Dermis blood vessel endothelial cell (primary cell): ENCODE results near the gene SBF2. TPM values are rescaled to one million over a fixed set of nuclear protein-coding genes. Genes with fewer than 3 reads are reported as not detected.
"Not testable (repeated sequence)": the region's sequence is repeated elsewhere in the genome, so short reads cannot be mapped to it uniquely, and the experiment has no call there.

Experiments
- DNase-seq: peaks from one replicate; pipeline ENCODE4 v3.0.0; 2010
- total RNA-seq: library from RNA; depleted of rRNA; stranded (reverse); fragments of >200 nt; gene quantifications from 2 replicates; pipeline ENCODE4 v1.2.3, GENCODE V29; 2014

SBF2 gene
- total RNA-seq, 1 donor from 2014 or later: 49.9 TPM

DNA sequence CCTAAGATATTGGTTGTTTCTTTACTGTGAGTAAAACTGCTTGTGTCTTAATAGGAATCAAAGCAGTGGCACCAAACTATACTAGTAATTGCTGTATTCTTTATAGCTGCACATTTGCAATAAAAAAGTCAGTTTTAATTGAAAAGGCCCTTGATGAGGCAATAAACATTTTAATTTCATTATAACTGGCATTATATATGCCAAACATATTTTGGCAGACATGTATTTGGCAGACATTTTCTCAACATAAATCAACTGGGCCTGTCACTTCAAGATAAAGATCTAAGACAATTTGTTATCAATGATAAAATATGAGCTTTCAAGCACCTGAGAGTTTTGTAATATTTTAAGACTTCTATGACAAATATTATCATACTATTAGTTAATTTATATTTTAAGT lies 245.7 kb downstream of the SBF2 start:
- no peak for DNase-seq

DNA sequence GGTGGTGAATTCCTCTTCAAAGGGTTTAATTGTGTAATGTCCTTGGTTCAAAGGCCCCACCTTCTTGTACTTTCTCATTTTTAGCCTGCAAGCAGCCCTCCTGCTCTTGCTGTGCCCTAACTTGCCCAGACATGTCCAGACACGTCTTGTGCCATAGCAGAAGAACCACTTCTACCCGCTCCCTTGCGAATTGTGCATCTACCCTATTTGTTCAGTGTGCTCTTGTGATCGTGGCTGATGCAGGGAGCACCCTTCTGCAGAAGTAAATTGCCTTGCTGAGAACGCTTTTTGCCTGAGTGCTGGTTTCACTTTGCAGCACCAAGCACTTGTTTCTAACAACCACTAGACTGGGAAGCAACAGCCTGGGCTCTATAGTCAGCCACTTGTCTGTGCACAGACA lies 249.4 kb downstream of the SBF2 start:
- peak; percentile 14 for DNase-seq

DNA sequence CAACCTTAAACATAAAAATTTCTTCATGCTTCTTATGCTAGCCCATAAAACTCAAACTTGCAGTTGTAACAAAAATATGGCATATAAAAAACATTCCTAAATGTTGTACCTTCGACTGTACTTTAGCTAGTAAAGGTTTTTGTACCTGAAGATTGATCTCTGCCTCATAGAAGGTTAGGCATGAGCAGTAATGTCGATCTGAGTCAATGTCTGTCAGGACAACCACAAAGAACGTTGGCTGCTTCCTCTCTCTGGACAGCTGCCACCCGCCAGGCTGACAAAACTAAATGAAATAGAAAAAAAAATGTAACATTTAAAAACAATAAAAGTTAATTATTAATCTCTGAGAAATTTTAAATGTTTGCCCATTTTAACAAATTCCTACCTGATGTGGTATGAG lies 251.3 kb downstream of the SBF2 start:
- no peak for DNase-seq

- DNase-seq: no peak
Measured at GRCh38 chr11:10041748-10042446, 252.1 kb downstream of the SBF2 start.

DNA sequence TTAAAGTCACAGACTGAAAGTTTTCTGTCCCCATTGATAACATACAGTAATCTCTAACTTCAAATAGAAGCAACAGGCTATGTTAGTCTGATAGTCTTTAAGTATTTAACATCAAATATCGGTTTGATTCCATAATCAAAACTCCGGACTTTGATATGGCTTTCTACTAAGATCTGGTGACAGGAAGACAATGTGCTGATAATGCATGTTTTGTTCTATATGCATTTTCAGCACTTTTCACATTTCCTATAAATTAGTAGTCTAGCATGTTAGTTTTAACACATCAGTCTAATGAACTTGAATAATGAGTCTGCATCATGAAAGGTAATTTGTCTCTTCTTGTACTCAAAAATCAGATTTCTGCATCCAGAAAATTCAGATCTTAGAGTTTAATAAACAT lies 252.7 kb downstream of the SBF2 start:
- no peak for DNase-seq

DNA sequence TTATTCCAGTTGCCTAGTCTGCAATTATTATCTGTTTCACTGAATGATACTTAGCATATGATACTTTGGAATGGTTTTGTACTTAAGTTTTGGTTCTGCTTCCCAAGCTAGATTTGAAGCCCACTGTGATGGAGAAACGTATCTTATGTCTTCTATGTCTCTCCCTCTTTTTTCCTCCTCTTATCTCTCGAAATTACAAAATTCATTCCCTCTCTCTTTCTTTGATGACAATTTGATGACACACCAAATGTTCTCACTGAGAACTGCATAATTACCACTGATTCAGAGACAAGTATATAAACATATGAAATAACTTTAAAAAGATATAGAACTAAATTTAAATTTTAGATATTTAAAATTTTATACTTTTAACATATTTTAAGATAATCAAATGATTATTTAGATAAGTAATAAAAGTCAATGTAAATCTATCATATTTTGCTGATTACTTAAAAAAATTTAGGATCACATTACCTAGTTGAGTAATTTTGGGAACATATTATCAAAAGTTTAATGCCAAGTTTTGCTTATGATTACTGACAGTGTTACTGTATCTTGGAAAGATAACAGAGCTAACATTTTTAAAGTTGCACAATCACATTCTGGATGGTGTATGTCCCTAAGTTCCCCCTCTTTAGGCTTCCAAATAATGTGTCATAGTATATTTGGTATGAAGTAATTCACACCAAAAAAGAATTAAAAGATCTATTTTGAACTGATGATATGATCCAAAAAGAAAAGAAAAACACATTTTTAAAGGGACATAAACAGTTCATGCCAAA lies 255.3 kb downstream of the SBF2 start:
- DNase-seq: no peak

DNA sequence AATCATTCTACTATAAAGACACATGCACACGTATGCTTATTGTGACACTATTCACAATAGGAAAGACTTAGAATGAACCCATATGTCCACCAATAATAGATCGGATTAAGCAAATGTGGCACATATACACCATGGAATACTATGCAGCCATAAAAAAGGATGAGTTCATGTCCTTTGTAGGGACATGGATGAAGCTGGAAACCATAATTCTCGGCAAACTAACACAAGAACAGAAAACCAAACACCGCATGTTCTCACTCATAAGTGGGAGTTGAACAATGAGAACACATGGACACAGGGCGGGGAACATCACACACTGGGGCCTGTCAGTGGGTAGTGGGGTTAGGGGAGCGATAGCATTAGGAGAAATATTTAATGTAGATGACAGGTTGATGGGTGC lies 258.1 kb downstream of the SBF2 start:
- not testable (repeated sequence) for DNase-seq

- DNase-seq: no peak
Measured at GRCh38 chr11:10032935-10033334, 261.1 kb downstream of the SBF2 start.

- DNase-seq: no peak
Measured at GRCh38 chr11:10030122-10030490, 263.9 kb downstream of the SBF2 start.

- DNase-seq: no peak
Measured at GRCh38 chr11:10029386-10030121, 264.5 kb downstream of the SBF2 start.

DNA sequence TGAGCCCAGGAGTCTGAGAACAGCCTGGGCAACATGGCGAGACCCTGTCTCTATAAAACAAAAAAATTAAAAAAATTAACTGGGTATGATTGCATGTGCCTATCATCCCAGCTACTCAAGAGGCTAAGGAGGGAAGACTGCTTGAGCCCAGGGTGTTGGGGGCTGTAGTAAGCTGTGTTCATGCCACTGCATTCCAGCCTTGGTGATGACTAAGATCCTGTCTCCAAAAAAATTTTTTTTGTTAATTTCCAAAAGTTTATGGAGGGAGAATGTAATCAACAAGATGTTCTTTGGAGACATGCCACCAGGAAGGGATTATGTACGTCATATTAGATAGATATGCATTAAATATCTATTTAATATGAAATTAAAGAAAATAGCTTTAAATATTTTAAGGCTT lies 267.5 kb downstream of the SBF2 start:
- peak; percentile 58 for DNase-seq

DNA sequence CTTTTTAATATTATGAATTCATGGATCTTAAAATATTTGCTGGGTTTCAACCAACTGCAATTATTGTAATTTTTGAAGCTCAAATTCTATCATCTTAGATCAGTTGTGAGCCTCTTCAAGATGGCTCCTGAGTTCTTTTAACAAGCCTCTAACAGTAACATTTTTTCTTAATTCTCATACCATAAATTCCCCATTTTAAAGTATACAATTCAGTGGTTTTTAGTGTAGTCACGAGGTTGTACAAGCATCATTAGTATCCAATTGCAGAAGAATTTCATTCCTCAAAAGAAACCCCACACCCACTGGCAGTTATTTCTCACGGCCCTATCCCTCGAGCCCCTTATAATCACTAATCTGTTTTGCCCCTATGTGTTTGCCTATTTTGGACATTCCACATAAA lies 270.8 kb downstream of the SBF2 start:
- no peak for DNase-seq

- DNase-seq: no peak
Measured at GRCh38 chr11:10022764-10023163, 271.3 kb downstream of the SBF2 start.

DNA sequence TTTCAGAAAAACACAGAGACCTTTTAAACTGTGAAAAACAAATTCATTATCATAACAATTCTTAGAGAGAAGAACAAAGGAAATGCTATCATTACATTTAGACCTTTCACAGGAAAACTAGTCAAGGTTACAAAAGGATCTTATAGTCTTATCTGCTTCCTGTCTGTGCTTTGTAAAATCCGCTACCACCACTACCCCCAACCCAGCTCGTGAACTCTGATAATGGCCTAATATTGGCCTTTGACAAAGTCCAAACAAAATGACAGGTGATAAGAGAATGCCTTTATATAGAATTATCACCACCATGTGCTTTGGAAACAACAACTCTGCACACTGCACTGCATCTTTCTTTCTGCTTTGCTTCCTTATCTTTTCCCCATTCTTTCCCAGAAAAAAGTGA lies 272.5 kb downstream of the SBF2 start:
- peak; percentile 71 for DNase-seq

DNA sequence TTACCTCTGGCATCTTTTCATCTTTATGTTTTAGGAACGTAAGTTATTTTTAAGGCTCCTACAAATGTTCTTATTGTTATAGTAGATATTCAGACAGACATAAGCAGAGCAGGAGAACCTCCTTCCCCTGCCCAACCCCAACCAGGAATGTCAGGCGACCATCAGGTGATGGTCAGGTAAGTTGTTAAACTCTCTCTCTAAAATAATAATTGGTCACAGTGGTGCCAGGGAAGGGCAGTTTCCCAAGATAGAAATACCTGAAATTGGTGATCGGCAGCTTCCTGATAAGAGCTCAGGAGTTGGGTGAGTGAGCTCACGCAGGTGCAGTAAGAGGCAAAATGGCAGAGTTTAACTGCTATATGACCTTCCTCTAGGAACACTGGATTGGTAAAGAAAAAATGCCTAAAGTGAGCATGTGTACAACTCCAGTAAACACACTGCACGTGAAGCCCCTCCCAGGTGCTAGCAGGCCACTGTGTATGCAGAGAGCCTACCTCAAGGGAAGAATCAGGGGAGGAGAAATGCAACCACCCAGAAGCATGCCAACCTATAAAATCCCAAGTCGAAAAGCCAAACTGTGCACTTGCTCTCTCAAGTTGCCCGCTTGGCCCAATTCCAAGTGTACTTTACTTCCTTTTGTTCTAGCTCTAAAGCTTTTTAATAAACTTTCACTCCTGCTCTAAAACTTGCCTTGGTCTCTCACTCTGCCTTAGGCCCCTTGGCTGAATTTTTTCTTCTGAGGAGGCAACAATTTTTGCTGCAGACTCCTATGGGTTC lies 273.9 kb downstream of the SBF2 start:
- DNase-seq: peak; percentile 71

GRCh38 chr11:10017911-10018310 lies 276.1 kb downstream of the SBF2 start:
- DNase-seq: no peak

- DNase-seq: no peak
Measured at GRCh38 chr11:10017050-10017449, 277.0 kb downstream of the SBF2 start.

DNA sequence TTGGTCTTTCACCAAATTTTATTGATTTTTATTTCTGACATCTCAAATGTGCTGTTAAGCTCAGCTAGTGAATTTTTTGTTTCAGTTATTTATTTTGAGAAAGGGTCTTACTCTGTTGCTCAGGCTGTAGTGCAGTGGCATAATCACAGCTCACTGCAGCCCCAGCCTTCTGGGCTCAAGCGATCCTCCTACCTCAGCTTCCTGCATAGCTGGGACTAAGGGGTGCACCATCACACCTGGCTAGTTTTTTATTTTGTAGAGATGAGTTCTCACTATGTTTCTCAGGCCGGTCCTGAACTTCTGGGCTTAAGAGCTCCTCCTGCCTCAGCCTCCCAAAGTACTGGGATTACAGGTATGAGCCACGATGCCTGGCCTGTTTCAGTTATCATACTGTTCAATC lies 282.0 kb downstream of the SBF2 start:
- DNase-seq: no peak

DNA sequence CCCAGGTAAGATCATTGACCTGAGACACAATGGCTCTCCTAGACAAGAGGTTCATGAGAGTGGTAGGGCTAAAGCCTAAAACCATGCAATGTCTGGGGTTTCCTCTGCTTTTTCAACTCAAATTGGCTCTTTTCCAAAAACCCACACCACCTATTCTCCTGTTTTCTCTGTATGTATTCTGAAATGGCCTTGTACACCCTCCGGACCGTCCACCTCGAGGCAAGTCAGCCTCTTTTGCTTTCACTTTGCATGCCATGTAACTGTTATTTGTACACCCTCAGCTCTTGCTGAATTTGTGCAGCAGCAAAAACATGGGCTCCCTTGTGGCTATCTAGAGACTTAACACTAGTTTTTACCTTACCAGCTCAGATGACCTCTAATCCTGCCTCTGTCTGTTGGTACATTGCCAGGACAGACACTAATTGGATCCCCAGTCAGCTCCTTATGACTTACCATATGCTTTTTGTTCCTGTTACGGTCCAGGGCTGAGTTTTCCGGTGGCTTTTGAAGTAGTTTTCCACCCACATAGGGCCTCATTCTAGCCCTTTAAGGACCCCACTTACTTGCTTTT lies 288.0 kb downstream of the SBF2 start:
- DNase-seq: peak; percentile 34

GRCh38 chr11:10004526-10005113 lies 289.4 kb downstream of the SBF2 start:
- DNase-seq: no peak

DNA sequence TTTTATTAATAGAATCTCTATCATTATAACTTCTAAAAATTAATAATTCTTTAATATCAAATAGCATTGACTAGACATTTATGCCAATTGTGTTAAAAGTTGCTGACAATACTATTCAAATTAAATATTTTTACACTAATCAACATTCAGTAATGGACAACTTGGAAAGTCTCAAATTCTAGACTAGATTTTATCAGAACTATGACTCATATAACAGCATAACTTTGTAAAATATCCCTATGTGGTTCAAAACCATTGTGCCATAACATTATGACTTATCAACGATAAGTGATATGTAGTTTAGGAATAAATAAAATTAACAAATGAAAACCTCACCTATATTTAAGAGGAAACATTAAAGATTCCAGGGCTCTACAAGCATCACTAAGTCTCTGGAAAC lies 291.8 kb downstream of the SBF2 start:
- DNase-seq: no peak

DNA sequence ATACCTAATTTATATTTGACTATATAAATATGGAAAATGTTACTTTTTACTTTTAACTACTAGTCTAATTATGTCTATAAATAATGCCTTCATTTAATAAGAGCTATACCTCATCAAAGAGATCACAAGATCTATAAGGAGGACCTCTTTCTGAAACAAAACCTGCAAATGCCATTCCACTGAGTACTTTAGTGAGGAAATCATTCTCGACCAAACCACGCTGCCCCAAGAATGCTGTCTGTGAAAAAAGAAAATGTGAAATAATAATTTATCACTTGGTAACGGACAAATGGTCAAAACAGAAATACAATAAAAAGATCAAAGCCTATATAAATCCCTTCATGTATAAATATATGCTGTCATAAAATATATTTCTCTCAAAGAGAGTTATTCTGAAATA lies 301.7 kb downstream of the SBF2 start:
- DNase-seq: no peak
